ENCODE data around the gene STAP2. TPM values are rescaled to one million over a fixed set of nuclear protein-coding genes. Genes with fewer than 3 reads are reported as not detected.

STAP2 gene
- total RNA-seq, 1 experiment from 2014 or later, result 20.3 TPM

- TF ChIP-seq CTCF (IDR thresholded peaks at IDR 0.05; ENCODE audit: unreplicated experiment), result no peak
- DNase-seq (ENCODE audit: unreplicated experiment), result no peak
- H3K4me3 Mint-ChIP-seq (ENCODE audit: unreplicated experiment), result no peak overlapping the region
- H3K9me3 Mint-ChIP-seq (ENCODE audit: unreplicated experiment), result no peaks in the 10 kb centered on the region
- BruUV-seq (replicated peaks), result no TSS peak
- ChIA-PET CTCF (interaction anchor here (1.3 kb wide), 1 partner anchor 219 kb away, joined by 3 read pairs; no protein-coding TSS in a partner anchor), POLR2A (no interaction called here)
- peaks cover 20% of the 10 kb centered on the region for H3K27me3 Mint-ChIP-seq (ENCODE audit: insufficient read depth, unreplicated experiment)
- intact Hi-C loops (cut with micrococcal nuclease), result no loop called here
- H3K36me3 Mint-ChIP-seq (ENCODE audit: insufficient read depth, unreplicated experiment), result no peaks in the 10 kb centered on the region
- no peak overlapping the region for H3K27ac Mint-ChIP-seq (ENCODE audit: low read depth, unreplicated experiment)
- H3K4me1 Mint-ChIP-seq (ENCODE audit: insufficient read depth, unreplicated experiment), result no peaks in the 10 kb centered on the region
These were observed 33.0 kb downstream of the STAP2 start for GRCh38 chr19:4305659-4306058.

- H3K9me3 Mint-ChIP-seq (ENCODE audit: unreplicated experiment), result no peaks in the 10 kb centered on the region
- intact Hi-C loops (cut with micrococcal nuclease), result no loop called here
- peaks cover 20% of the 10 kb centered on the region for H3K27me3 Mint-ChIP-seq (ENCODE audit: insufficient read depth, unreplicated experiment)
- H3K4me1 Mint-ChIP-seq (ENCODE audit: insufficient read depth, unreplicated experiment), result no peaks in the 10 kb centered on the region
- CTCF ChIA-PET, result interaction anchor here (1.3 kb wide), 1 partner anchor 220 kb away, joined by 3 read pairs; no protein-coding TSS in a partner anchor
- no peak for TF ChIP-seq CTCF (IDR thresholded peaks at IDR 0.05; ENCODE audit: unreplicated experiment)
- H3K4me3 Mint-ChIP-seq (ENCODE audit: unreplicated experiment), result no peak overlapping the region
- POLR2A ChIA-PET, result no interaction called here
- no TSS peak for BruUV-seq (replicated peaks)
- H3K36me3 Mint-ChIP-seq (ENCODE audit: insufficient read depth, unreplicated experiment), result no peaks in the 10 kb centered on the region
- H3K27ac Mint-ChIP-seq (ENCODE audit: low read depth, unreplicated experiment), result no peak overlapping the region
- DNase-seq (ENCODE audit: unreplicated experiment), result no peak
These were observed 33.4 kb downstream of the STAP2 start for GRCh38 chr19:4305257-4305612.

GRCh38 chr19:4304538-4305256, 33.9 kb downstream of the STAP2 start, which contains the start of gene FSD1:
Gene FSD1, plus strand, starts transcription at chr19:4304598. Its CDS starts 149 bp downstream, at chr19:4304747.
- no peaks in the 10 kb centered on the region for H3K36me3 Mint-ChIP-seq (ENCODE audit: insufficient read depth, unreplicated experiment)

More at GRCh38 chr19:4304538-4305256, 33.9 kb downstream of the STAP2 start, which contains the start of gene FSD1:
- peaks cover 20% of the 10 kb centered on the region for H3K27me3 Mint-ChIP-seq (ENCODE audit: insufficient read depth, unreplicated experiment)
- no TSS peak for BruUV-seq (replicated peaks)
- no peak within 1 kb of the TSS for H3K27ac Mint-ChIP-seq (ENCODE audit: low read depth, unreplicated experiment)
- no peaks in the 10 kb centered on the region for H3K9me3 Mint-ChIP-seq (ENCODE audit: unreplicated experiment)
- H3K4me3 Mint-ChIP-seq (ENCODE audit: unreplicated experiment), result no peak within 1 kb of the TSS
- DNase-seq (ENCODE audit: unreplicated experiment), result no peak
- ChIA-PET POLR2A (no interaction called here), CTCF (interaction anchor here (1.2 kb wide), 1 partner anchor 38 kb away, joined by 3 read pairs; no protein-coding TSS in a partner anchor)
- H3K4me1 Mint-ChIP-seq (ENCODE audit: insufficient read depth, unreplicated experiment), result no peaks in the 10 kb centered on the region
- no peak for TF ChIP-seq CTCF (IDR thresholded peaks at IDR 0.05; ENCODE audit: unreplicated experiment)
- intact Hi-C loops (cut with micrococcal nuclease), result no loop called here
